Fibroblast of pulmonary artery (primary cell): ENCODE data around the gene ZFAND2A.

Experiments
- DNase-seq: peaks from one replicate; pipeline ENCODE4 v3.0.0-alpha.2; 2010; ENCODE audit warnings: low read depth
- H3K4me3 ChIP-seq: replicated peaks from 2 replicates; pipeline ENCODE4 v1.5.1; 2011; ENCODE audit warnings: low read depth, mild to moderate bottlenecking, control low read depth, low read length, moderate library complexity
- TF ChIP-seq, protein P1 (sequence below): IDR thresholded peaks from 2 replicates; pipeline ENCODE4 v1.5.1; 2011; ENCODE audit warnings: mild to moderate bottlenecking, control low read depth, low read length, inconsistent platforms; ENCODE audit errors: missing control alignments

The ZFAND2A gene

DNA sequence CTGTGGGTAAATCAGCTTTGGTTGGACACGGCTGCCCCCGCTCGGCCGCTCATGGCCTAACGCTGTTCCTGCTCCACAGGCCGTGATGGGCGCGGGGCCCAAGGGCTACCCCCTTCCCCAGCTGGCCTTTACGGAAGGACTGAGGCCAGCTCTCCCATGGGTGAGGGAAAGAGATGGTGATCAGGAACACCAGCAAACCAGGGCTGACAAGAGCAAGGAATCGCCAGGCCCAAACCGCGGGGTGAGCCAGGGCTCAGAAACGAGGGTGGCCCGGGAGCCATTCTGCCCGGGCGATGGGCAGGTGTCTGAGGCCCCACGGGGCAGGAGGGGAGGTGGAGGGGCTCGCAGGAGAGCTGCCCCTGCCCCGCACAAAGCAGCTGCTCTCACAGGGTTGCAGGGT is 45.5 kb downstream of the ZFAND2A start:
- no peak for DNase-seq
- TF ChIP-seq, protein P1, sequence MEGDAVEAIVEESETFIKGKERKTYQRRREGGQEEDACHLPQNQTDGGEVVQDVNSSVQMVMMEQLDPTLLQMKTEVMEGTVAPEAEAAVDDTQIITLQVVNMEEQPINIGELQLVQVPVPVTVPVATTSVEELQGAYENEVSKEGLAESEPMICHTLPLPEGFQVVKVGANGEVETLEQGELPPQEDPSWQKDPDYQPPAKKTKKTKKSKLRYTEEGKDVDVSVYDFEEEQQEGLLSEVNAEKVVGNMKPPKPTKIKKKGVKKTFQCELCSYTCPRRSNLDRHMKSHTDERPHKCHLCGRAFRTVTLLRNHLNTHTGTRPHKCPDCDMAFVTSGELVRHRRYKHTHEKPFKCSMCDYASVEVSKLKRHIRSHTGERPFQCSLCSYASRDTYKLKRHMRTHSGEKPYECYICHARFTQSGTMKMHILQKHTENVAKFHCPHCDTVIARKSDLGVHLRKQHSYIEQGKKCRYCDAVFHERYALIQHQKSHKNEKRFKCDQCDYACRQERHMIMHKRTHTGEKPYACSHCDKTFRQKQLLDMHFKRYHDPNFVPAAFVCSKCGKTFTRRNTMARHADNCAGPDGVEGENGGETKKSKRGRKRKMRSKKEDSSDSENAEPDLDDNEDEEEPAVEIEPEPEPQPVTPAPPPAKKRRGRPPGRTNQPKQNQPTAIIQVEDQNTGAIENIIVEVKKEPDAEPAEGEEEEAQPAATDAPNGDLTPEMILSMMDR: no peak
- H3K4me3 ChIP-seq: no peak overlapping the region

DNA sequence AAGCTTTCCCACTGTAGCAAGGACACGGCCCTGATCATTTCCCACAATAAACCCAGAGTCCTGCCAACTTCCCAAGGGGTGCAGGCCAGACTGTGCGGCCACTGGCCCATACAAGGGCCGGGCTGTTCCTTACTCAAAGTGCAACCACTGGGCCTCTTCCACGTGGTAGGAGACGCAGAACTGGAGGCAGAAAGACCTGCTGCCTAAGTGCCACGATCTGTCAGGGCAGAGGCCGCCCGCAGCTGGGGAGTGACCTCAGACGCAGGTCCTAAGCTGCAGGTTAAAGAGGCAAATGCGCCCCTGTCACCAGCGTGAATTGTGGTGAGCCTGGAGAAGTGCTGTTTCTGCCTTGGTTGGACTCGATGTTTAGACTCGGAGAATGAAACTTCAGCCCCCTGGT is 45.9 kb downstream of the ZFAND2A start:
- TF ChIP-seq, protein P1: no peak
- H3K4me3 ChIP-seq: no peak overlapping the region
- DNase-seq: no peak

DNA sequence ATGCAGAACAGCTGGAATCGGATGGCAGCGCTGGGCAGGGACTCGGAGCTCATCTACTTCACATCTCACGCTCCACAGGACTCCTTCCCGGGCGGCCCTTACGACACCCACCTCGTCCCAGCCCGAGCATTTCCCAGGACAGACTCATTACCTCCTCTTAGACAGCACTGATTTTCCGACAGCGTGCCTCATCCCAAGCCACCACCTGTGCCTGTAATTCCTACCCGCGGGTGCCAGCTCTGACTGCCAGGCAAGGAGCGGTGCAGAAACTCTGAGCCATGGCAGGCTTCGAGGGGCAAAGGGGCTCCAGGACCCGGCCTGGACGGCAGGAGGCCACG is 46.5 kb downstream of the ZFAND2A start:
- H3K4me3 ChIP-seq: no peak overlapping the region
- DNase-seq: no peak
- TF ChIP-seq, protein P1: no peak

DNA sequence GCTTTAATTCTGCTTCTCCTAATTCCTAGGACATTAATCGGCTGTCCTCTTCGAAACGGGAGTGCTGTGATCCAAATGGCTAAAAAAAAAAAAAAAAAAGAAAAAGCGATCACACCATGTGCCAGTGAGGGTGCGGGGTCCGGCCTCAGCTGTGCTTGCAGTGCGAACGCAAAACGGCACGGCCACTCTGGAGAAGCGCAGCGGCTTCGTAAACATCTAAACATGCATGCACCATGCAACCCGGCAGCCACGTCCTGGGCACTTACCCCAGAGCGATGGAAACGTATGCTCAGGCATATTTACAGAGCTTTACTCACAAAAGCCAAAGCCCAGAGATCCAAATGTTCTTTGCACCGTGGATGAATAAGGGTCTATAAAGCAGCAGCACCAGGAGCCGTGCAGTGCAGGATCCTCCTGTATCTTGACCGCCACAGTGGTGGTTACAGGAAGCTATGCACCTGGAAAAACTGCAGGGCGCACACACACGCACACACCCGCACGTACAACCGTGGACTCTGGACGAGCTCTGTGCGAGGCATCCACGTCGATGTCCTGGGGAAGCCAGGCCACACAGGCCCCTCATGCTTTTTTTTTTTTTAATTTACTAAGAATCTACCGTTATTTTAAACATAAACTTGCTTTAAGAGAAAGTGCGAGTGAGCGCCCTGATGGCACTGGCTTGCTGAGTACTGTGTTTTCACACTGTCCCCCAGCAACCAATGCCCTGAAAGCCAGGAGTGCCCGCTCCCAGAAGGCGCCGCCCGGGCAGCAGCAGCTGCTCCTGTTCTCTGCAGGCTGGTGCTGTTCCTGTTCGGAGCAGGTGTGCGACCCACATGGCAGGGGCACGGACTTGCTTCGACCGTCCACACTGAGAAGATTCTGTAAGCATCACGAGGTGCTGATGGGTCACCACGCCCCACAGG is 47.1 kb downstream of the ZFAND2A start:
- DNase-seq: no peak
- no peak overlapping the region for H3K4me3 ChIP-seq
- TF ChIP-seq, protein P1: no peak

DNA sequence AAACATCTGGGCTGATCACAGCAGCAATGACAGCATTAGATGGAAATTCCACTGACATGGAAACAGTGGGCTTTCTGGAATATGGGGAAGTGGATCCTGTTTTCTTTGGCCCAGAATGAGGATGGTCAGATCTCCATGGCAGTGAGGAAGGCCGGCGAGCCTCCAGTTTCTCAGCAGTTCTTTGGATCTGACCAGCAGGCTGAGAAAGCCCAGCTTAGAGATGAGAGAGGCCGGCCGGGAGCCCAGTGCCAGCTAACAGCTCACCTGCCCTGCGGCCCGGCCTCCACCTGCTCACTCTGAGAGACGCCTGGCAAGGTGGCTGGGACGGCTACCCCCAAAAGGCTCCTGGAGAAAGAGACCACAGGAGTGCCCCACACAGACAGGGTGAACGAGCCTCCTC is 47.9 kb downstream of the ZFAND2A start:
- no peak for DNase-seq
- TF ChIP-seq, protein P1: no peak

DNA sequence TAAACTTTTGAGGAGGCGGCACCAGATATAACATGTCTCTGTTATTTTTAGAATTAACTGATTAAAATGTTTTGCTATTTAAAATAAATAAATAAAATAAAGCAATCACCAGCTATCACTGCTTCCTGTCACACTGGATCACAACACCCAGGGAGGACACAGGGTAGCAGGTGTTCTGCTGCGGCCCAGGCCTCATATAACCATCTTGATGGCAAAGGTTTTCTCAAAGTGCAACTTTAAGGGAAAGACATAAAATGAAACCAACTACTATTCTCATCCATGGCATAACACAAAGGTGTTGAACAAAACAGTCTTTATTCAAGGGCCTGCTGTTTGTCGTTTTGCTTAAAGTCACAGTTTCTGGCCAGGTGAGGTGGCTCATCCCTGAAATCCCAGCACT is 48.8 kb downstream of the ZFAND2A start:
- TF ChIP-seq, protein P1: no peak
- no peak overlapping the region for H3K4me3 ChIP-seq
- no peak for DNase-seq

More for the DNA sequence above, 47.9 kb downstream of the ZFAND2A start:
- H3K4me3 ChIP-seq: no peak overlapping the region

DNA sequence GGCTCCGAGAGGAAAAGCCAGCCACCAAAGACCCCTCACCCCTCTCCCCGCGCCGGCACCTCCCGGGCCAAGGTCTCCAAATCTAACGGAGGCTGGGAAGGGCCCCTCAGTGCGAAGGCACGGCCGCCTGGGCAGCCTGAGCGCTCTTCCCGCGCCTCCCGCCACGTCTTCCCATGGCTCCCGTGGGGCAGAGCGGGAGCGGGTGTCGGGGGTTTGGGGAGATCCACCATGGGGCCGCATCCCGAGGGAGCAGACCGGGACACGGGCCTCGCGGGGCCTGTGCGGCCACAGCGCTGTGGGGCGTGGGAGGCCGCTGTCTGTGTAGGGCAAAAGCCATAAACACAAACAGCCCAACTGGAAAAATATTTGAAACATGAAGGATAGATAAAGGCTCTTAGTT is 49.6 kb downstream of the ZFAND2A start:
- no peak for DNase-seq
- TF ChIP-seq, protein P1: no peak
- H3K4me3 ChIP-seq: no peak overlapping the region
